Keratinocyte (primary cell): ENCODE data around the gene GNAT3. TPM values are rescaled to one million over a fixed set of nuclear protein-coding genes. Genes with fewer than 3 reads are reported as not detected.

ENCODE experiments used
- DNase-seq: peaks from one replicate; pipeline ENCODE4 v3.0.0-alpha.2; 2011; ENCODE audit warnings: low read depth, missing footprints, low spot score
- FAIRE-seq: peaks from 2 replicates; lab custom pipeline; 2011; peaks lifted over from hg19 to GRCh38; lab: Jason Lieb, UNC
- H2AFZ ChIP-seq: 2 replicates; pipeline ENCODE4 v1.6.0; 2012; ENCODE audit warnings: low read length, control low read depth, inconsistent platforms; ENCODE audit not compliant: control insufficient read depth
- H3K27ac ChIP-seq: 2 replicates; pipeline ENCODE4 v1.5.1; 2011; ENCODE audit warnings: low read length; ENCODE audit not compliant: control insufficient read depth, insufficient read depth
- H3K27me3 ChIP-seq: 3 replicates; pipeline ENCODE4 v1.6.0; 2011; ENCODE audit warnings: low read length; ENCODE audit not compliant: control insufficient read depth, insufficient read depth; ENCODE audit errors: extremely low read depth
- H3K36me3 ChIP-seq, 2 experiments: 2 replicates in 1 of 2; 3 replicates in 1 of 2; pipeline ENCODE4 v1.5.1; 2011; ENCODE audit warnings: low read length in 2 of 2, mild to moderate bottlenecking in 1 of 2; ENCODE audit not compliant: control insufficient read depth in 2 of 2, insufficient read depth in 2 of 2; ENCODE audit errors: extremely low read depth in 1 of 2
- H3K4me1 ChIP-seq: 3 replicates; pipeline ENCODE4 v1.5.1; 2011; ENCODE audit warnings: low read length; ENCODE audit not compliant: control insufficient read depth, insufficient read depth; ENCODE audit errors: extremely low read depth
- H3K4me2 ChIP-seq: 3 replicates; pipeline ENCODE4 v1.6.0; 2011; ENCODE audit warnings: low read depth, low read length; ENCODE audit not compliant: control insufficient read depth, insufficient read depth; ENCODE audit errors: extremely low read depth
- H3K4me3 ChIP-seq, 3 experiments: fragments of 200-600 bp in 1 of 3; sonication (generic) in 1 of 3; 2 replicates in 2 of 3; 3 replicates in 1 of 3; pipeline ENCODE4 v1.5.1; 2011 to 2016; ENCODE audit warnings: low read length in 3 of 3, mild to moderate bottlenecking in 3 of 3, control low read depth in 2 of 3, inconsistent platforms in 1 of 3, low read depth in 1 of 3, mixed read lengths in 1 of 3, mixed run types in 1 of 3, moderate library complexity in 1 of 3; ENCODE audit not compliant: control insufficient read depth in 2 of 3, insufficient read depth in 2 of 3; ENCODE audit errors: extremely low read depth in 1 of 3
- H3K79me2 ChIP-seq: 2 replicates; pipeline ENCODE4 v1.6.0; 2012; ENCODE audit warnings: low read length; ENCODE audit not compliant: control insufficient read depth, insufficient read depth
- H3K9ac ChIP-seq: 3 replicates; pipeline ENCODE4 v1.6.0; 2011; ENCODE audit warnings: low read length; ENCODE audit not compliant: control insufficient read depth, insufficient read depth; ENCODE audit errors: extremely low read depth
- H3K9me1 ChIP-seq: 3 replicates; pipeline ENCODE4 v1.6.0; 2011; ENCODE audit warnings: low read length; ENCODE audit not compliant: control insufficient read depth, insufficient read depth; ENCODE audit errors: extremely low read depth
- H3K9me3 ChIP-seq: 2 replicates; pipeline ENCODE4 v1.5.1; 2012; ENCODE audit warnings: low read depth, low read length; ENCODE audit not compliant: control insufficient read depth
- H4K20me1 ChIP-seq: 3 replicates; pipeline ENCODE4 v1.6.0; 2011; ENCODE audit warnings: low read length; ENCODE audit not compliant: control insufficient read depth, insufficient read depth; ENCODE audit errors: extremely low read depth
- CTCF ChIP-seq, 3 experiments: IDR thresholded peaks in 1 of 3; conservative IDR thresholded peaks in 1 of 3; optimal IDR thresholded peaks in 1 of 3; 2 replicates in 2 of 3; 3 replicates in 1 of 3; pipeline versions ENCODE3 to v1.5.1; 2011; ENCODE audit warnings: low read length in 3 of 3, mild to moderate bottlenecking in 3 of 3, moderate library complexity in 2 of 3, control low read depth in 1 of 3, inconsistent platforms in 1 of 3; ENCODE audit not compliant: insufficient read depth in 2 of 3; ENCODE audit errors: extremely low read depth in 1 of 3
- EZH2 ChIP-seq: IDR thresholded peaks from one replicate; pipeline ENCODE4 v1.6.1; 2012; ENCODE audit warnings: inconsistent platforms, mild to moderate bottlenecking, low read length, moderate library complexity
- dilution Hi-C: fragments of 300-500 bp; cut with MboI; formaldehyde crosslinking; loops from one replicate; pipeline ENCODE4 v1.7.0; 2020; ENCODE audit warnings: low sequenced_read_pairs; ENCODE audit not compliant: extremely low pct_ligation_motif_present
- polyA plus RNA-seq, 5 experiments: library from polyadenylated mRNA; depleted of rRNA in 3 of 5; stranded (reverse) in 3 of 5; stranded (forward) in 1 of 5; unstranded in 1 of 5; fragments of >200 nt; gene quantifications; 1 replicate in 1 of 5; 2 replicates in 3 of 5; 3 replicates in 1 of 5; pipeline versions ENCODE4 v1.2.1 to v1.2.3, GENCODE V29; 2011 to 2012; ENCODE audit warnings: missing spikeins in 2 of 5, low read depth in 1 of 5, low replicate concordance in 1 of 5

Gene GNAT3
- polyA plus RNA-seq, 1 donor (not counting 4 experiments of a cell fraction or from before 2014, with no cell fraction given) = not detected

DNA sequence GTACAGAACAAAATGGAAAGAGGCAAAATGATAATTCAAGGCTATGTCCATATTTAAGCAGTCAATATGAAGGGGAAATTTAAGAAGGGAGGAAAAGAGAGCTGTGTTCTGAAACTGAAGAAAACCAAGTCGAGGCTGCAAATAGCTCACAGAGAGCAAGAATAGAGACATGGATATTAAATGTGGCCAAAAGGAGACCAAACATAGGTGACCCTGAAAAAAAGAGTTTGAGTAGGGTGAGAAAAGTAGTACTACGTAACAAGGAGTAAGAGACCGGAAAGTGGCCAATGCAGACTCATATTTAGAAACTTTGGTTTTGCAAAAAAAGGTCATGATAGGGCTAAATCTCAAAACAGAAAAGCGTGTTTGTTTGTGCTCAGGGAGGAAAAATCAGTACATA is 84.6 kb downstream of the GNAT3 start:
- DNase-seq (no peak), FAIRE-seq (no peak)
- dilution Hi-C loops = loop anchor here (25.0 kb wide), 1 partner anchor 235 kb away; no protein-coding TSS in a partner anchor
- Histone ChIP-seq H3K4me3 (no peak overlapping the region), H3K27me3 (no peaks in the 10 kb centered on the region), H3K9me1 (no peaks in the 10 kb centered on the region), H3K4me2 (no peak overlapping the region), H3K9me3 (no peaks in the 10 kb centered on the region), H4K20me1 (no peaks in the 10 kb centered on the region), H3K79me2 (no peaks in the 10 kb centered on the region), H3K36me3 (no peaks in the 10 kb centered on the region), H2AFZ (no peak overlapping the region), H3K27ac (no peak overlapping the region), H3K9ac (no peak overlapping the region), H3K4me1 (no peaks in the 10 kb centered on the region)
- TF ChIP-seq CTCF (optimal IDR thresholded peaks at IDR 0.05 in 1 of 3, IDR thresholded peaks at IDR 0.05 in 1 of 3, conservative IDR thresholded peaks at IDR 0.05 in 1 of 3; ENCODE audit: extremely low read depth in 1 of 3, insufficient read depth in 2 of 3, low read length in 3 of 3) (no peak), EZH2 (no peak)

DNA sequence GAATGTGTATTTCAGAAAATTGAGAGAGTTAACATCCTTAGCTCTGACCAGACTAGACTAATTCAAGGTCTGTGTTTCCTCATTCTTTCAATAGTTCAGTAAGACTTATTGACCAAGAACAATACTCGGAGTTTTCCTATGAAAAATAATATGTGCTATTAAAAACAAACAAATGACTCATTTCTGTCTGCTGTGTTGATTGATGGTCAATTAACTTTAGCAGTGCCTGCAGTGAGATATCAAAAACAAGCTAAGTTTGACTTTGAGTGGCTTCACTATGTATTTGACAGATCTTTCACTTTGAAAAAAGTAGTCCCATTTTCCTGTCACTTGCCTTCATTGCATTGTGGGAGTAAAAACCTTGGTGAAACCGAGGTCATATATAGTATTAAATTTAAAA is 91.0 kb downstream of the GNAT3 start:
- no peak overlapping the region for H3K4me3 ChIP-seq
- no peak overlapping the region for H2AFZ ChIP-seq
- no peak overlapping the region for H3K4me2 ChIP-seq

More for the DNA sequence above, 91.0 kb downstream of the GNAT3 start:
- DNase-seq = no peak
- Histone ChIP-seq H4K20me1 (no peaks in the 10 kb centered on the region), H3K9me3 (no peaks in the 10 kb centered on the region), H3K36me3 (no peaks in the 10 kb centered on the region), H3K27ac (no peak overlapping the region), H3K27me3 (no peaks in the 10 kb centered on the region), H3K4me1 (no peaks in the 10 kb centered on the region), H3K9ac (no peak overlapping the region), H3K79me2 (no peaks in the 10 kb centered on the region), H3K9me1 (no peaks in the 10 kb centered on the region)
- FAIRE-seq = no peak
- dilution Hi-C loops = no loop called here
- TF ChIP-seq EZH2 (no peak), CTCF (optimal IDR thresholded peaks at IDR 0.05 in 1 of 3, IDR thresholded peaks at IDR 0.05 in 1 of 3, conservative IDR thresholded peaks at IDR 0.05 in 1 of 3; ENCODE audit: extremely low read depth in 1 of 3, insufficient read depth in 2 of 3, low read length in 3 of 3) (no peak)
